Spleen (tissue), 7 donors: ENCODE measurements around the gene DENND1C.

ENCODE experiments used
- POLR2AphosphoS5 ChIP-seq, 3 donors: sonication (generic); formaldehyde crosslinking; IDR thresholded peaks; one replicate each; pipeline ENCODE4 v1.5.1; 2017; ENCODE audit warnings: antibody characterized with exemption in 3 of 3
- TF ChIP-seq, protein P1 (sequence below), 11 experiments: fragments of 200-600 bp in 7 of 11; fragments of 450-650 bp in 4 of 11; sonication (generic) in 4 of 11; IDR thresholded peaks in 8 of 11; conservative IDR thresholded peaks in 3 of 11; 1 replicate in 7 of 11; 2 replicates in 4 of 11; pipeline versions ENCODE4 v1.4.0 to v1.8.0; 2016 to 2021; ENCODE audit warnings: antibody characterized with exemption in 11 of 11, inconsistent platforms in 4 of 11, mild to moderate bottlenecking in 1 of 11
- donor health status: DM: no; HTN: no; CAD: no; lungs with moderate emphysema.
- donor health status: DM: no; HTN: no; CAD: no.
- donor health status: DM: no; HTN: no; CAD: no.

DNA sequence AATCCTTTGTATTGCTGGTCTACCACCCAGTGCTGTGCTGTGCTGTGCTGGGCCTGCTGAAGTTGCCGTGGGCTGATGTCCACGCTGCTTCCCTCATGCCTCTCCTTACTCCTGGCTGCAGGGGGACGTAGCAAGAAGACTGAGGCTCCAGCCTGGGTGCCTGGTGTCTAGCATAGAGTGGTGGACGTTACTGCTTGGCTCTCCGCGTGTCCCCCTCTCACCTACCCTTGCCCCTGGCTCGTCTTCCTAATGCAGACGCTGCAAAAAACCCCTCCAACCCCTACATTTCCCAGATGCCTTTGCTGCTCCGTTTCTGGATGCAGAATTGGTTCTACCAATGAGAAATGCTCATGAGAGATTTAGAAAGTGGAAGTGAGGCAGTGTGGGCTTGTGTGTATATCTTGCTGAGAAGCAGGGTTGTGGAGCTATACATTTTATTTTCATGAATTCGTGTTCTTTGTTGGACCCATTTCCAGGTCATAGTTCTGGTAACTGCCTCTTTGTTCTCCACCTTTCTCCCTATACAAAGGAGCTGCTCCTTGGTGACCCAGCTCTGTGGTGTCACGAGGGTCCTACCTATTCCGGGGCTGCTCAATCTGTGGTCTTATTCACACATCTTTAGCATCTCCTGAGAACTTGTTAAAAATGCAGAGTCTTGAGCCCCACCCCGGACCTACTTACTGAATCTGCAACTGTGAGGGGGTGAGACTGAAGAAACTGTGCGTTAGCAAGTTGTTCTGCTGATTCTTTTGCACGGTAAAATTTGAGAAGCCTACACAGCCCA, 7.9 kb upstream of the DENND1C start:
- TF ChIP-seq, protein P1, sequence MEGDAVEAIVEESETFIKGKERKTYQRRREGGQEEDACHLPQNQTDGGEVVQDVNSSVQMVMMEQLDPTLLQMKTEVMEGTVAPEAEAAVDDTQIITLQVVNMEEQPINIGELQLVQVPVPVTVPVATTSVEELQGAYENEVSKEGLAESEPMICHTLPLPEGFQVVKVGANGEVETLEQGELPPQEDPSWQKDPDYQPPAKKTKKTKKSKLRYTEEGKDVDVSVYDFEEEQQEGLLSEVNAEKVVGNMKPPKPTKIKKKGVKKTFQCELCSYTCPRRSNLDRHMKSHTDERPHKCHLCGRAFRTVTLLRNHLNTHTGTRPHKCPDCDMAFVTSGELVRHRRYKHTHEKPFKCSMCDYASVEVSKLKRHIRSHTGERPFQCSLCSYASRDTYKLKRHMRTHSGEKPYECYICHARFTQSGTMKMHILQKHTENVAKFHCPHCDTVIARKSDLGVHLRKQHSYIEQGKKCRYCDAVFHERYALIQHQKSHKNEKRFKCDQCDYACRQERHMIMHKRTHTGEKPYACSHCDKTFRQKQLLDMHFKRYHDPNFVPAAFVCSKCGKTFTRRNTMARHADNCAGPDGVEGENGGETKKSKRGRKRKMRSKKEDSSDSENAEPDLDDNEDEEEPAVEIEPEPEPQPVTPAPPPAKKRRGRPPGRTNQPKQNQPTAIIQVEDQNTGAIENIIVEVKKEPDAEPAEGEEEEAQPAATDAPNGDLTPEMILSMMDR (IDR thresholded peaks at IDR 0.05 in 8 of 11, conservative IDR thresholded peaks at IDR 0.05 in 3 of 11), result no peak
- TF ChIP-seq POLR2AphosphoS5 (IDR thresholded peaks at IDR 0.05), result no peak
